B cell (primary cell): ENCODE results near the gene PTPN20. TPM values are rescaled to one million over a fixed set of nuclear protein-coding genes. Genes with fewer than 3 reads are reported as not detected.

Experiments
- ATAC-seq: fragments of 200-7000 bp; cut with Tn5 transposase; one replicate; pipeline ENCODE4 v1.10.0; 2021; ENCODE audit warnings: low read depth, mild to moderate bottlenecking, moderate number of reproducible peaks, moderate library complexity
- CTCF ChIA-PET: fragments of 350-600 bp; sonication (Branson Sonifier 250); formaldehyde crosslinking; loops from one replicate; lab custom pipeline; 2021; ENCODE audit warnings: antibody characterized with exemption, inconsistent platforms; lab: Charles Lee
- POLR2A ChIA-PET: fragments of 350-600 bp; sonication (Branson Sonifier 250); formaldehyde crosslinking; loops from one replicate; lab custom pipeline; 2021; ENCODE audit warnings: antibody characterized with exemption; lab: Charles Lee
- DNase-seq: peaks from one replicate; pipeline ENCODE4 v3.0.0; 2013
- H2AFZ ChIP-seq: 2 replicates; pipeline ENCODE4 v1.6.1; 2012; ENCODE audit warnings: mild to moderate bottlenecking, low read depth, low read length; ENCODE audit not compliant: insufficient read depth, poor library complexity, severe bottlenecking
- H3K27ac ChIP-seq, 2 donors: 1 replicate in 1 of 2; 2 replicates in 1 of 2; pipeline ENCODE4 v1.5.1; 2012 to 2013; ENCODE audit warnings: low read length in 2 of 2, mild to moderate bottlenecking in 2 of 2, moderate library complexity in 1 of 2
- H3K27me3 ChIP-seq, 4 experiments: fragments of 200-600 bp in 1 of 4; sonication (generic) in 1 of 4; replicated peaks in 1 of 4; 1 replicate in 2 of 4; 2 replicates in 2 of 4; pipeline versions ENCODE4 v1.6.1 to v1.7.0; 2013 to 2016; ENCODE audit warnings: low read length in 3 of 4, mild to moderate bottlenecking in 2 of 4, mixed read lengths in 1 of 4, moderate library complexity in 1 of 4; ENCODE audit not compliant: insufficient read depth in 4 of 4, control insufficient read depth in 3 of 4; ENCODE audit errors: control extremely low read depth in 1 of 4
- H3K36me3 ChIP-seq, 2 experiments: replicated peaks in 1 of 2; 1 replicate in 1 of 2; 2 replicates in 1 of 2; pipeline versions ENCODE4 v1.6.1 to v1.7.1; 2013; ENCODE audit warnings: low read length in 1 of 2; ENCODE audit not compliant: insufficient read depth in 2 of 2, control insufficient read depth in 1 of 2; ENCODE audit errors: control extremely low read depth in 1 of 2, extremely low read depth in 1 of 2
- H3K4me1 ChIP-seq, 2 donors: fragments of 200-600 bp in 1 of 2; sonication (generic) in 1 of 2; 1 replicate in 1 of 2; 2 replicates in 1 of 2; pipeline versions ENCODE4 v1.5.1 to v1.6.1; 2013 to 2017; ENCODE audit warnings: low read length in 2 of 2; ENCODE audit not compliant: control insufficient read depth in 2 of 2, insufficient read depth in 2 of 2
- H3K4me2 ChIP-seq: replicated peaks from 2 replicates; pipeline ENCODE3; 2012; ENCODE audit warnings: mild to moderate bottlenecking, low read depth, low read length; ENCODE audit not compliant: poor library complexity, severe bottlenecking
- H3K4me3 ChIP-seq, 5 experiments: fragments of 200-600 bp in 1 of 5; sonication (generic) in 1 of 5; 1 replicate in 3 of 5; 2 replicates in 2 of 5; pipeline versions ENCODE4 v1.5.1 to v1.7.0; 2011 to 2016; ENCODE audit warnings: low read length in 4 of 5, mild to moderate bottlenecking in 4 of 5, low read depth in 2 of 5, control low read depth in 1 of 5, moderate library complexity in 1 of 5; ENCODE audit not compliant: insufficient read depth in 1 of 5; ENCODE audit errors: control extremely low read depth in 1 of 5, extremely low read depth in 1 of 5
- H3K79me2 ChIP-seq: fragments of 200-600 bp; sonication (generic); one replicate; pipeline ENCODE4 v1.6.0; 2016; ENCODE audit warnings: low read length; ENCODE audit not compliant: control insufficient read depth, insufficient read depth
- H3K9ac ChIP-seq: fragments of 200-600 bp; sonication (generic); 2 replicates; pipeline ENCODE4 v1.6.1; 2017; ENCODE audit warnings: mild to moderate bottlenecking, low read length, moderate library complexity
- H3K9me3 ChIP-seq, 3 donors: one replicate each; pipeline versions ENCODE4 v1.6.1 to v1.7.1; 2013; ENCODE audit warnings: low read length in 2 of 3; ENCODE audit not compliant: control insufficient read depth in 2 of 3, insufficient read depth in 1 of 3; ENCODE audit errors: control extremely low read depth in 1 of 3
- H4K20me1 ChIP-seq: 2 replicates; pipeline ENCODE4 v1.6.0; 2012; ENCODE audit warnings: mild to moderate bottlenecking, low read length; ENCODE audit not compliant: insufficient read depth, control insufficient read depth, poor library complexity, severe bottlenecking
- H3K27ac Mint-ChIP-seq: one replicate; pipeline ENCODE4 v1.8.0; 2021; ENCODE audit warnings: mixed read lengths
- H3K27me3 Mint-ChIP-seq: one replicate; pipeline ENCODE4 v1.8.0; 2021; ENCODE audit warnings: mixed read lengths
- H3K4me1 Mint-ChIP-seq: one replicate; pipeline ENCODE4 v1.8.0; 2021; ENCODE audit warnings: mixed read lengths
- H3K4me3 Mint-ChIP-seq: one replicate; pipeline ENCODE4 v1.8.0; 2021; ENCODE audit warnings: mixed read lengths
- H3K9me3 Mint-ChIP-seq: one replicate; pipeline ENCODE4 v1.8.0; 2022; ENCODE audit warnings: mixed read lengths; ENCODE audit not compliant: insufficient read depth
- EZH2 ChIP-seq: IDR thresholded peaks from 2 replicates; pipeline ENCODE4 v1.6.1; 2012; ENCODE audit warnings: borderline replicate concordance, low read depth, mild to moderate bottlenecking, moderate library complexity, low read length; ENCODE audit not compliant: insufficient read depth, poor library complexity, severe bottlenecking
- WGBS: methylation state at CpG from one replicate; pipeline ENCODE4 v1.1.5; 2013; ENCODE audit warnings: missing lambda C conversion rate; ENCODE audit not compliant: insufficient coverage; 5-methylcytosine and 5-hydroxymethylcytosine counted together
- intact Hi-C: fragments of 100-400 bp; cut with micrococcal nuclease; formaldehyde crosslinking; loops from one replicate; pipeline ENCODE4 v1.10.0; 2022
- polyA plus RNA-seq: library from polyadenylated mRNA; depleted of rRNA; stranded (reverse); fragments of >200 nt; gene quantifications from 2 replicates; pipeline ENCODE4 v1.2.3, GENCODE V29; 2012
- total RNA-seq, 2 donors: library from RNA; stranded (reverse); fragments of 120-200 nt in 1 of 2; gene quantifications; 1 replicate in 1 of 2; 2 replicates in 1 of 2; pipeline versions ENCODE4 v1.2.3 to v1.2.4, GENCODE V29; 2013 to 2022
- TF ChIP-seq, protein P1 (sequence below): fragments of 200-600 bp; IDR thresholded peaks from one replicate; pipeline ENCODE4 v1.8.0; 2022; ENCODE audit warnings: antibody characterized with exemption, mild to moderate bottlenecking

Gene PTPN20
- total and polyA plus RNA-seq, 2 donors (not counting 1 experiment from before 2014, with no cell fraction given): 0.24 to 4.2 TPM

DNA sequence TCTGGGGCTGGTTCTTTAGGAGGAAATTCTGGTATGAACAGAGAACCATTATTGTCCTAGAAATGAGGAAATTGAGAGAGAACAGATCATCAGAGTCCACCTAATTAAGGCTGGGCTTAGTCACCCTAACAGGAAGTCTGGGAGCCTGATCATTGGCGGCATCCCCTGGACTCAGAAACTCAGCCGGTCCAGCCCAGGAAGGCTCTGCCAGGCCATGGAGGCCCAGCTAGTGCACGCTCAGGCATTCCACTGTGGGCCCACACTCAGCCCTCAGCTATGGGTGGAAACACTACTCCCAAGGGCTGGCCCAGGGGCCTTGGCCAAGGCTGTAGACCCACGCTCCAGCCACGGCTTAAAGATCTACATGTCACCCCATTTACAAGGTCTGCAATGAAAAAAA, 109.2 kb downstream of the PTPN20 start:
- Histone ChIP-seq H3K79me2 (no peaks in the 10 kb centered on the region), H3K27ac (no peak overlapping the region), H3K9ac (no peak overlapping the region), H3K4me1 (no peaks in the 10 kb centered on the region), H3K4me3 (no peak overlapping the region), H3K4me2 (no peak overlapping the region), H3K36me3 (no peaks in the 10 kb centered on the region), H4K20me1 (no peaks in the 10 kb centered on the region), H3K27me3 (no peaks in the 10 kb centered on the region), H2AFZ (no peak overlapping the region), H3K9me3 (no peaks in the 10 kb centered on the region)
- H3K27ac Mint-ChIP-seq: no peak overlapping the region
- TF ChIP-seq, protein P1, sequence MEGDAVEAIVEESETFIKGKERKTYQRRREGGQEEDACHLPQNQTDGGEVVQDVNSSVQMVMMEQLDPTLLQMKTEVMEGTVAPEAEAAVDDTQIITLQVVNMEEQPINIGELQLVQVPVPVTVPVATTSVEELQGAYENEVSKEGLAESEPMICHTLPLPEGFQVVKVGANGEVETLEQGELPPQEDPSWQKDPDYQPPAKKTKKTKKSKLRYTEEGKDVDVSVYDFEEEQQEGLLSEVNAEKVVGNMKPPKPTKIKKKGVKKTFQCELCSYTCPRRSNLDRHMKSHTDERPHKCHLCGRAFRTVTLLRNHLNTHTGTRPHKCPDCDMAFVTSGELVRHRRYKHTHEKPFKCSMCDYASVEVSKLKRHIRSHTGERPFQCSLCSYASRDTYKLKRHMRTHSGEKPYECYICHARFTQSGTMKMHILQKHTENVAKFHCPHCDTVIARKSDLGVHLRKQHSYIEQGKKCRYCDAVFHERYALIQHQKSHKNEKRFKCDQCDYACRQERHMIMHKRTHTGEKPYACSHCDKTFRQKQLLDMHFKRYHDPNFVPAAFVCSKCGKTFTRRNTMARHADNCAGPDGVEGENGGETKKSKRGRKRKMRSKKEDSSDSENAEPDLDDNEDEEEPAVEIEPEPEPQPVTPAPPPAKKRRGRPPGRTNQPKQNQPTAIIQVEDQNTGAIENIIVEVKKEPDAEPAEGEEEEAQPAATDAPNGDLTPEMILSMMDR: no peak
- no peak for TF ChIP-seq EZH2
- intact Hi-C loops: no loop called here
- H3K4me1 Mint-ChIP-seq: no peaks in the 10 kb centered on the region
- 92% methylated on average over 3 of the region's 5 CpGs for WGBS
- no peaks in the 10 kb centered on the region for H3K9me3 Mint-ChIP-seq
- ChIA-PET POLR2A (no interaction called here), CTCF (no interaction called here)
- DNase-seq (no peak), ATAC-seq (no peak)
- peaks cover 5% of the 10 kb centered on the region for H3K27me3 Mint-ChIP-seq
- H3K4me3 Mint-ChIP-seq: no peak overlapping the region

DNA sequence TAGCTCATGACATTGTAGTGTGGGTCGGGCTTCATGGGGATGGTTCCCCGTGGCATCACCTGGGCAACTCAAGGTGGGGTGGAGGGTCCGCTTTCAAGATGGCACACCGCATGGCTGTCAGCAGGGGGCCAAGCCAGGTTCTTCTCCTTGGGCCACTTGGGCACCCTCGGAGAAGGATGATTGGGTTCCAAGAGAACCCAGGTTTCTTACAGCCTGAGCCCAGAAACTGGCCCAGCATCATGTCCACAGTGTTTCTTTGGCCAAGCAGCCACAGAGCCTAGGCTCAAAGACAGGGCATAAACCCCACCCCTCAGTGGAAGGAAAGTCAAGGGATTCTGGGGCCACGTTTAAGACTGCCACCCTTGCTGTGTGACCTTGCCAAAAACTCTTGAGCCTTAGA, 110.6 kb downstream of the PTPN20 start:
- H3K4me1 ChIP-seq: no peaks in the 10 kb centered on the region
- H3K27me3 ChIP-seq: no peaks in the 10 kb centered on the region
- H3K4me2 ChIP-seq: no peak overlapping the region
- no peaks in the 10 kb centered on the region for H3K79me2 ChIP-seq
- TF ChIP-seq, protein P1: no peak
- TF ChIP-seq EZH2: no peak
- H3K9me3 ChIP-seq: no peaks in the 10 kb centered on the region
- no peaks in the 10 kb centered on the region for H3K36me3 ChIP-seq
- ATAC-seq: no peak
- ChIA-PET POLR2A (no interaction called here), CTCF (interaction anchor here (1.4 kb wide), 1 partner anchor 290 kb away, joined by 5 read pairs; no protein-coding TSS in a partner anchor)
- no peak overlapping the region for H3K27ac ChIP-seq
- no peaks in the 10 kb centered on the region for H3K4me1 Mint-ChIP-seq
- H3K4me3 Mint-ChIP-seq: no peak overlapping the region
- H3K27me3 Mint-ChIP-seq: peaks cover 5% of the 10 kb centered on the region
- H4K20me1 ChIP-seq: no peaks in the 10 kb centered on the region
- no peak for DNase-seq
- no peak overlapping the region for H3K27ac Mint-ChIP-seq
- intact Hi-C loops: no loop called here
- H2AFZ ChIP-seq: no peak overlapping the region
- no peak overlapping the region for H3K4me3 ChIP-seq
- WGBS: 76% methylated on average over 5 of the region's 6 CpGs
- H3K9me3 Mint-ChIP-seq: no peaks in the 10 kb centered on the region
- no peak overlapping the region for H3K9ac ChIP-seq
